ENCODE results near the gene HSPA1L. TPM values are rescaled to one million over a fixed set of nuclear protein-coding genes. Genes with fewer than 3 reads are reported as not detected.

HSPA1L gene
- total and polyA plus RNA-seq, 4 donors = 0.27 to 0.79 (median 0.47) TPM

DNA sequence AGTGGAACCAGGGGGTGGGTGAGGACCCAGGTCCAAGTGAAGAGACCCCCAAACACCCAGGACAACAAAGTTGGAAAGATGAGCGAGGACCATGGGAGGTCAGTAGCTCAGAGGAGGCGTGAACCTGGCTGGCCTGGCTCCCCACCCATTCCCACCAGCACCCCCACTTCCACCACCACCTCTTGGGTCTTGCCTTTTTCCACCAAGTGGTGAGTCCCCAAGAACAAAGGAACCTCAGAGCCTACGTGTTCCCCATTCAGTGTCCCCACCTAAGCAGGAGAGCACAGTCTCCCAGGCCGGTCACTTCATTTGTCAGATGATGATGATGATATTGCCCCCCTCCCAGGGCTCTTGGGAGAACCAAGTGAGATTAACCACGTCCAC, 37.4 kb downstream of the HSPA1L start (continued):
- no peak for TF ChIP-seq NR2F2 (IDR thresholded peaks at IDR 0.05)
- TF ChIP-seq EGR1 (IDR thresholded peaks at IDR 0.05; ENCODE audit: low read depth in 2 of 2) = no peak
- TF ChIP-seq FOXA1 (IDR thresholded peaks at IDR 0.05) = no peak

- Histone ChIP-seq H3K4me3 (ENCODE audit: low read depth in 1 of 3, low read length in 3 of 3) (no peak within 1 kb of the TSS), H3K4me1 (ENCODE audit: control insufficient read depth in 4 of 4, insufficient read depth in 4 of 4, low read length in 3 of 4) (peaks cover 9 to 46% (median 31%) of the 10 kb centered on the region in 4 donors), H3K36me3 (ENCODE audit: control insufficient read depth in 4 of 4, insufficient read depth in 3 of 4, low read depth in 1 of 4, low read length in 3 of 4) (peaks cover 0 to 26% (median 6%) of the 10 kb centered on the region in 4 donors), H3K27me3 (ENCODE audit: control insufficient read depth in 4 of 4, insufficient read depth in 4 of 4, low read length in 3 of 4) (no peaks in the 10 kb centered on the region), H3K9me3 (ENCODE audit: control insufficient read depth in 4 of 4, low read length in 3 of 4) (no peaks in the 10 kb centered on the region), H3K27ac (ENCODE audit: low read depth in 1 of 2, low read length in 2 of 2) (peak within 1 kb of the TSS; percentile 67 to 71), H3K9ac (ENCODE audit: low read depth in 1 of 2, low read length in 2 of 2) (peak within 1 kb of the TSS; percentile 51 to 57)
- WGBS = 14% methylated on average over 15 of the region's 15 CpGs
- peak; percentile 44 for TF ChIP-seq FOXA1 (IDR thresholded peaks at IDR 0.05)
- TF ChIP-seq RXRA (IDR thresholded peaks at IDR 0.05) = peak; percentile 56 to 72
- peak in 1 of 2 donors; percentile 64 for TF ChIP-seq RAD21 (IDR thresholded peaks at IDR 0.05)
- peak; percentile 61 to 68 for TF ChIP-seq HNF4A (conservative IDR thresholded peaks at IDR 0.05)
- peak; percentile 50 for TF ChIP-seq REST (IDR thresholded peaks at IDR 0.05)
- peak; percentile 49 to 51 for TF ChIP-seq JUND (IDR thresholded peaks at IDR 0.05)
- TF ChIP-seq ZBTB33 (IDR thresholded peaks at IDR 0.05) = no peak
- TF ChIP-seq MAX (IDR thresholded peaks at IDR 0.05) = no peak
- peak; percentile 75 for TF ChIP-seq SP1 (IDR thresholded peaks at IDR 0.05)
- no peak for TF ChIP-seq NR2F2 (IDR thresholded peaks at IDR 0.05)
- TF ChIP-seq YY1 (IDR thresholded peaks at IDR 0.05) = no peak
- TF ChIP-seq EGR1 (IDR thresholded peaks at IDR 0.05; ENCODE audit: low read depth in 2 of 2) = peak; percentile 28 to 78
- no peak for TF ChIP-seq TAF1 (conservative IDR thresholded peaks at IDR 0.05)
- no peak for TF ChIP-seq GABPA (IDR thresholded peaks at IDR 0.05 in 1 of 2, conservative IDR thresholded peaks at IDR 0.05 in 1 of 2)
- no peak for TF ChIP-seq HNF4G (IDR thresholded peaks at IDR 0.05)
- no peak for TF ChIP-seq FOXA2 (IDR thresholded peaks at IDR 0.05)
- TF ChIP-seq CTCF (IDR thresholded peaks at IDR 0.05; ENCODE audit: low read depth, low read length, missing input control) = no peak
- TF ChIP-seq, protein P1, sequence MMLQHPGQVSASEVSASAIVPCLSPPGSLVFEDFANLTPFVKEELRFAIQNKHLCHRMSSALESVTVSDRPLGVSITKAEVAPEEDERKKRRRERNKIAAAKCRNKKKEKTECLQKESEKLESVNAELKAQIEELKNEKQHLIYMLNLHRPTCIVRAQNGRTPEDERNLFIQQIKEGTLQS (IDR thresholded peaks at IDR 0.05) = peak; percentile 56
- DNase-seq (ENCODE audit: low spot score) = peak; percentile 77
Measured at GRCh38 chr6:31776989-31777666, 38.0 kb downstream of the HSPA1L start, which contains the start of gene VWA7. Gene VWA7 (minus strand): TSS chr6:31777328. CDS start chr6:31776779, 549 bp downstream.
